ENCODE results near the gene SPPL3.

The SPPL3 gene

GRCh38 chr12:120771097-120771496, 133.1 kb downstream of the SPPL3 start:
- no peak for DNase-seq

- DNase-seq, result no peak
Observed at GRCh38 chr12:120767071-120768024, 136.8 kb downstream of the SPPL3 start.

GRCh38 chr12:120766566-120766965, 137.6 kb downstream of the SPPL3 start:
- DNase-seq, result no peak

- no peak for DNase-seq
Observed at GRCh38 chr12:120764816-120765215, 139.3 kb downstream of the SPPL3 start.

- no peak for DNase-seq
Observed at GRCh38 chr12:120763250-120763649, 140.9 kb downstream of the SPPL3 start.

- DNase-seq, result no peak
Observed at GRCh38 chr12:120762086-120762485, 142.1 kb downstream of the SPPL3 start.

GRCh38 chr12:120761519-120761934, 142.6 kb downstream of the SPPL3 start:
- DNase-seq, result no peak

- no peak for DNase-seq
Observed at GRCh38 chr12:120760349-120761254, 143.6 kb downstream of the SPPL3 start.

- peak; percentile 62 for DNase-seq
Observed at GRCh38 chr12:120759591-120760348, 144.4 kb downstream of the SPPL3 start.

- no peak for DNase-seq
Observed at GRCh38 chr12:120758798-120759590, 145.2 kb downstream of the SPPL3 start.

- DNase-seq, result no peak
Observed at GRCh38 chr12:120757949-120758348, 146.2 kb downstream of the SPPL3 start.

GRCh38 chr12:120757226-120757742, 146.9 kb downstream of the SPPL3 start:
- no peak for DNase-seq

- no peak for DNase-seq
Observed at GRCh38 chr12:120755269-120755668, 148.9 kb downstream of the SPPL3 start.

- DNase-seq, result no peak
Observed at GRCh38 chr12:120754792-120755191, 149.4 kb downstream of the SPPL3 start.

- DNase-seq, result no peak
Observed at GRCh38 chr12:120751389-120751788, 152.8 kb downstream of the SPPL3 start.

GRCh38 chr12:120750806-120751205, 153.4 kb downstream of the SPPL3 start:
- no peak for DNase-seq

- DNase-seq, result no peak
Observed at GRCh38 chr12:120749256-120749655, 154.9 kb downstream of the SPPL3 start.

- no peak for DNase-seq
Observed at GRCh38 chr12:120748242-120748641, 155.9 kb downstream of the SPPL3 start.

- DNase-seq, result no peak
Observed at GRCh38 chr12:120744922-120745493, 159.2 kb downstream of the SPPL3 start.

- DNase-seq, result no peak
Observed at GRCh38 chr12:120741476-120742421, 162.4 kb downstream of the SPPL3 start.
